Muscle of arm (tissue), 12 donors: Measurements from ENCODE around the gene WDTC1. TPM values are rescaled to one million over a fixed set of nuclear protein-coding genes. Genes with fewer than 3 reads are reported as not detected.
A peak's percentile ranks its signal among the peaks of the same experiment; 100 is the strongest.

ENCODE experiments used
- DNase-seq: peaks from one replicate; pipeline ENCODE4 v3.0.0-alpha.2; 2013
- polyA plus RNA-seq, 12 donors: library from polyadenylated mRNA; unstranded; fragments of 120-200 nt; gene quantifications; one replicate each; pipeline ENCODE4 v1.2.1, GENCODE V29; 2013; ENCODE audit not compliant: insufficient read length in 12 of 12

Gene WDTC1
- polyA plus RNA-seq, 12 donors, result 23.0 to 35.5 (median 28.9) TPM; not detected in 1

- DNase-seq, result no peak
These were observed 117.2 kb downstream of the WDTC1 start for GRCh38 chr1:27351541-27352107.

GRCh38 chr1:27353166-27353565 lies 118.7 kb downstream of the WDTC1 start:
- DNase-seq, result no peak

DNA sequence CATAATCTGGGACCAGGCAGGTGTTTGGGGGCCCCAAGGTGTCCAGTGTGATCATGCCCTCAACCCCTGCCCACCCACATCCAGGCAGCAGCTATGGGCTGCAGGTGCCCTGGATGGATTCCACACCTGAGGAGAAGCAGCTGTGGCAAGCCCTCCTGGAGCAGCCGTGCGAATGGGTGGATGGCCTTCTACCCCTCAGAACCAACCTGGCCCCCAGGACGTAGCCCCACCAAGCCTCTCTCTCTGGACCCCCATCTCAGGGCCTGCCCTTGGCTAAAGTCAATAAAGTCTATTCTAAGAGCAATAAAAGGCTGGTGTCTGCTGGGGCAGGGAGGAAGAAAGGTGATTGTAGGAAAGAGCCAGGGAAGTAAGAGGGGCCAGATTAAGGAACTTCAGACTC lies 119.2 kb downstream of the WDTC1 start:
- no peak for DNase-seq

DNA sequence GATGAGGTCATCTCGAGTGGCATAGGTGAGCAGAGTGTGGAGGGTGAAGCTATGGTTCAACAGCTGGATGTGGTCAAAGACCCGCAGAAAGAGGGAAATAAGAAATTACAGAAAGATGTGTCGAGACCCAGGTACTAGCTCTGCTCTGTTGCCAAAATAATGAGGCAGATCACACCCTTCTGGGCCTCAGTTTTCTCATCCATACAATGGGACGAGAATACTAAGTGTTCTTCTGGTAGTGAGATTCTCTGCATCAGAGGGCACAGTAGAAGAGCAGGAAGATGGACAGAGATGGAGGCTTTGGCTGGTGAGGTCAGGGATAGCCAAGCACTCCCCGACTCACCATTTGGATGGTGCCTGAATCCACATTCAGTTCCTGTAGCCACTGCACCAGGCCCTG lies 121.3 kb downstream of the WDTC1 start:
- DNase-seq, result no peak

- DNase-seq, result no peak
These were observed 121.8 kb downstream of the WDTC1 start for GRCh38 chr1:27356277-27356618.

GRCh38 chr1:27356619-27357280 lies 122.3 kb downstream of the WDTC1 start:
- no peak for DNase-seq

- DNase-seq, result peak; percentile 79
These were observed 123.0 kb downstream of the WDTC1 start for GRCh38 chr1:27357281-27358037.

Other genes starting within 250 kb of the WDTC1 start
- gene TRNP1, start 240.9 kb upstream of the WDTC1 start, polyA plus RNA-seq, result 1 to 10 TPM in 8 of 12 donors, under 1 TPM in 2, not detected in 2; 0.62 to 5.3 (median 1.6) TPM
- 1 to 10 TPM in 2 of 12 donors, under 1 TPM in 8, not detected in 2; 0.19 to 2.5 (median 0.40) TPM for gene TENT5B, start 221.8 kb upstream of the WDTC1 start, polyA plus RNA-seq
- 10 to 100 TPM in 11 of 12 donors, not detected in 1; 11.4 to 39.4 (median 15.3) TPM for gene SLC9A1, start 79.5 kb upstream of the WDTC1 start, polyA plus RNA-seq
- 10 to 100 TPM in 11 of 12 donors, not detected in 1; 19.9 to 25.4 (median 23.3) TPM for gene TMEM222, start 87.5 kb downstream of the WDTC1 start, polyA plus RNA-seq
- gene SYTL1, start 107.4 kb downstream of the WDTC1 start, polyA plus RNA-seq, result 10 to 100 TPM in 2 of 12 donors, 1 to 10 TPM in 2, under 1 TPM in 7, not detected in 1; 0.38 to 19.4 (median 0.83) TPM
- gene MAP3K6, start 132.3 kb downstream of the WDTC1 start, polyA plus RNA-seq, result 10 to 100 TPM in 5 of 12 donors, 1 to 10 TPM in 6, not detected in 1; 6.4 to 24.0 (median 9.9) TPM
- under 1 TPM in 10 of 12 donors, not detected in 2; 0.16 to 0.73 (median 0.39) TPM for gene FCN3, start 140.2 kb downstream of the WDTC1 start, polyA plus RNA-seq
- under 1 TPM in 2 of 12 donors, not detected in 10; 0.12 to 0.55 TPM for gene CD164L2, start 148.7 kb downstream of the WDTC1 start, polyA plus RNA-seq
- gene GPR3, start 158.0 kb downstream of the WDTC1 start, polyA plus RNA-seq, result under 1 TPM in 10 of 12 donors, not detected in 2; 0.38 to 0.95 (median 0.59) TPM